BE2C (cell line): ENCODE measurements around the gene OR2F2.
A peak's percentile ranks its signal among the peaks of the same experiment; 100 is the strongest.

Experiments
- DNase-seq: peaks from one replicate; pipeline ENCODE4 v3.0.0-alpha.2; 2020
- H3K27me3 ChIP-seq: fragments of 250-450 bp; sonication (Bioruptor Pico); 2 replicates; pipeline ENCODE4 v1.5.1; 2020; ENCODE audit warnings: mild to moderate bottlenecking
- H3K36me3 ChIP-seq: fragments of 250-450 bp; sonication (Bioruptor Pico); 2 replicates; pipeline ENCODE4 v1.5.1; 2020; ENCODE audit warnings: mild to moderate bottlenecking
- H3K4me1 ChIP-seq: fragments of 250-450 bp; sonication (Bioruptor Pico); 2 replicates; pipeline ENCODE4 v1.5.1; 2020
- H3K4me3 ChIP-seq: 2 replicates; pipeline ENCODE4 v1.5.1; 2011; ENCODE audit warnings: low read depth, low read length
- H3K9me3 ChIP-seq: fragments of 250-450 bp; sonication (Bioruptor Pico); 2 replicates; pipeline ENCODE4 v1.5.1; 2020
- CTCF ChIP-seq: IDR thresholded peaks from 2 replicates; pipeline ENCODE4 v1.5.1; 2012; ENCODE audit warnings: mild to moderate bottlenecking, low read depth, low read length

Gene OR2F2

GRCh38 chr7:143891457-143891856 is 43.6 kb upstream of the OR2F2 start:
- Histone ChIP-seq H3K27me3 (no peaks in the 10 kb centered on the region), H3K9me3 (no peaks in the 10 kb centered on the region), H3K4me1 (no peaks in the 10 kb centered on the region), H3K4me3 (no peak overlapping the region), H3K36me3 (peaks cover 4% of the 10 kb centered on the region; the same call in 1 of the 2 replicates)
- no peak for TF ChIP-seq CTCF
- DNase-seq: no peak

- Histone ChIP-seq H3K4me1 (no peaks in the 10 kb centered on the region), H3K4me3 (no peak overlapping the region), H3K36me3 (peaks cover 4% of the 10 kb centered on the region; the same call in 1 of the 2 replicates), H3K9me3 (no peaks in the 10 kb centered on the region), H3K27me3 (no peaks in the 10 kb centered on the region)
- TF ChIP-seq CTCF: peak; percentile 86
- DNase-seq: peak; percentile 48
These were observed 42.3 kb upstream of the OR2F2 start for GRCh38 chr7:143892527-143893300.

DNA sequence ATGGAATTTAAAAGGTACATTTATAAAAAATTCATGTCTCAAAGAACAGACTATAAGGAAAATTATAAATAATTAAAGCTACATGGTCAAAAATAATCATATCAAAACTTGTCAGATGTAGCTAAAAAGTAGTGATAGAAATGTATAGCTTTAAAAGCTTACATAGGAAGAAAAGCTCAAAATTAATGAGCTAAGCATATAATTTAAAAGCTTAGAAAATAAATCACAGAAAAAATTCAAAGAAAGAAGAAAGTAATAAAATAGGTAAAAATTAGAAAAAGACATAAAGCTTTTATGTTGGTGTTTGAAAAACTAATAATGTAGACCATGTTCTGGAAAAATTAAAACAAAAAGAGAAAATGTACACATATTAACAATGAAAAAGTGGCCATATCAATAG is 38.4 kb upstream of the OR2F2 start:
- no peaks in the 10 kb centered on the region for H3K4me1 ChIP-seq
- no peaks in the 10 kb centered on the region for H3K36me3 ChIP-seq
- H3K9me3 ChIP-seq: no peaks in the 10 kb centered on the region

GRCh38 chr7:143898810-143899209 is 36.2 kb upstream of the OR2F2 start:
- Histone ChIP-seq H3K4me3 (no peak overlapping the region), H3K27me3 (no peaks in the 10 kb centered on the region), H3K9me3 (no peaks in the 10 kb centered on the region), H3K4me1 (peaks cover 3% of the 10 kb centered on the region; the same call in 1 of the 2 replicates), H3K36me3 (no peaks in the 10 kb centered on the region)
- DNase-seq: no peak
- no peak for TF ChIP-seq CTCF

More for the DNA sequence above, 38.4 kb upstream of the OR2F2 start:
- TF ChIP-seq CTCF: no peak
- H3K27me3 ChIP-seq: no peaks in the 10 kb centered on the region
- no peak overlapping the region for H3K4me3 ChIP-seq
- DNase-seq: no peak

GRCh38 chr7:143900230-143900766 is 34.7 kb upstream of the OR2F2 start:
- Histone ChIP-seq H3K9me3 (no peaks in the 10 kb centered on the region), H3K27me3 (no peaks in the 10 kb centered on the region), H3K4me3 (peak overlapping the region; percentile 63), H3K36me3 (no peaks in the 10 kb centered on the region), H3K4me1 (peaks cover 3% of the 10 kb centered on the region; the same call in 1 of the 2 replicates)
- no peak for DNase-seq
- TF ChIP-seq CTCF: no peak

- no peaks in the 10 kb centered on the region for H3K27me3 ChIP-seq
- peak; percentile 53 for DNase-seq
These were observed 33.7 kb upstream of the OR2F2 start for GRCh38 chr7:143901332-143901667.

More at GRCh38 chr7:143901332-143901667, 33.7 kb upstream of the OR2F2 start:
- no peaks in the 10 kb centered on the region for H3K9me3 ChIP-seq
- H3K4me1 ChIP-seq: peaks cover 3% of the 10 kb centered on the region; the same call in 1 of the 2 replicates
- H3K36me3 ChIP-seq: no peaks in the 10 kb centered on the region
- H3K4me3 ChIP-seq: peak overlapping the region; percentile 63
- no peak for TF ChIP-seq CTCF
